Trophoblast cell (in vitro differentiated cells and primary cell): ENCODE results near the gene NDUFA7.
"Not testable (repeated sequence)": the region's sequence is repeated elsewhere in the genome, so short reads cannot be mapped to it uniquely, and the experiment has no call there.

Experiments used
- DNase-seq, 2 donors: peaks; one replicate each; pipeline ENCODE4 v3.0.0-alpha.2; 2016
- H2AFZ ChIP-seq: 2 replicates; pipeline ENCODE4 v1.6.1; 2013; ENCODE audit warnings: low read length, moderate library complexity, mild to moderate bottlenecking; ENCODE audit not compliant: insufficient read depth, poor library complexity
- H2AK5ac ChIP-seq: 2 replicates; pipeline ENCODE4 v1.6.1; 2013; ENCODE audit warnings: mild to moderate bottlenecking, low read length
- H2BK120ac ChIP-seq: 2 replicates; pipeline ENCODE4 v1.6.1; 2013; ENCODE audit warnings: low read length, mild to moderate bottlenecking, moderate library complexity; ENCODE audit not compliant: insufficient read depth, poor library complexity
- H2BK12ac ChIP-seq: 2 replicates; pipeline ENCODE4 v1.6.1; 2013; ENCODE audit warnings: mild to moderate bottlenecking, low read length, moderate library complexity
- H2BK5ac ChIP-seq: 2 replicates; pipeline ENCODE4 v1.6.1; 2013; ENCODE audit warnings: low read length, low read depth, moderate library complexity, mild to moderate bottlenecking; ENCODE audit not compliant: poor library complexity
- H3K14ac ChIP-seq: 2 replicates; pipeline ENCODE4 v1.6.1; 2013; ENCODE audit warnings: mild to moderate bottlenecking, low read length
- H3K18ac ChIP-seq: 2 replicates; pipeline ENCODE4 v1.6.1; 2013; ENCODE audit warnings: mild to moderate bottlenecking, low read length
- H3K23ac ChIP-seq: 2 replicates; pipeline ENCODE4 v1.6.1; 2013; ENCODE audit warnings: low read length
- H3K27ac ChIP-seq: 2 replicates; pipeline ENCODE4 v1.5.1; 2013; ENCODE audit warnings: low read depth, mild to moderate bottlenecking, inconsistent platforms, low read length, moderate library complexity
- H3K27me3 ChIP-seq: 2 replicates; pipeline ENCODE4 v1.6.1; 2013; ENCODE audit warnings: inconsistent platforms, mild to moderate bottlenecking, low read length, moderate library complexity; ENCODE audit not compliant: insufficient read depth
- H3K36me3 ChIP-seq, 2 experiments: 1 replicate in 1 of 2; 2 replicates in 1 of 2; pipeline ENCODE4 v1.6.1; 2013; ENCODE audit warnings: low read length in 2 of 2, mild to moderate bottlenecking in 2 of 2, moderate library complexity in 1 of 2; ENCODE audit not compliant: insufficient read depth in 2 of 2, control insufficient read depth in 1 of 2
- H3K4ac ChIP-seq: 2 replicates; pipeline ENCODE4 v1.6.1; 2013; ENCODE audit warnings: low read depth, mild to moderate bottlenecking, low read length, moderate library complexity
- H3K4me1 ChIP-seq, 2 experiments: 1 replicate in 1 of 2; 2 replicates in 1 of 2; pipeline ENCODE4 v1.6.1; 2013; ENCODE audit warnings: low read length in 2 of 2, mild to moderate bottlenecking in 2 of 2, moderate library complexity in 1 of 2; ENCODE audit not compliant: insufficient read depth in 2 of 2, control insufficient read depth in 1 of 2
- H3K4me2 ChIP-seq: 2 replicates; pipeline ENCODE4 v1.6.1; 2013; ENCODE audit warnings: inconsistent platforms, mild to moderate bottlenecking, low read length, moderate library complexity
- H3K4me3 ChIP-seq: 2 replicates; pipeline ENCODE4 v1.5.1; 2013; ENCODE audit warnings: mild to moderate bottlenecking, low read depth, low read length, inconsistent platforms
- H3K79me1 ChIP-seq: one replicate; pipeline ENCODE4 v1.6.1; 2013; ENCODE audit warnings: low read length
- H3K79me2 ChIP-seq: 2 replicates; pipeline ENCODE4 v1.6.1; 2013; ENCODE audit warnings: low read length, mild to moderate bottlenecking; ENCODE audit not compliant: control insufficient read depth, insufficient read depth, poor library complexity
- H3K9ac ChIP-seq: 2 replicates; pipeline ENCODE4 v1.6.1; 2013; ENCODE audit warnings: mild to moderate bottlenecking, low read length
- H3K9me3 ChIP-seq: 2 replicates; pipeline ENCODE4 v1.6.1; 2013; ENCODE audit warnings: low read depth, mild to moderate bottlenecking, control low read depth, inconsistent platforms, low read length; ENCODE audit not compliant: insufficient read depth
- H4K12ac ChIP-seq: 2 replicates; pipeline ENCODE4 v1.6.1; 2013; ENCODE audit warnings: low read depth, mild to moderate bottlenecking, low read length, moderate library complexity
- H4K8ac ChIP-seq: 2 replicates; pipeline ENCODE4 v1.6.1; 2013; ENCODE audit warnings: low read depth, mild to moderate bottlenecking, low read length, moderate library complexity
- H4K91ac ChIP-seq: one replicate; pipeline ENCODE4 v1.6.1; 2013; ENCODE audit warnings: low read depth, mild to moderate bottlenecking, low read length, moderate library complexity
- WGBS: extraction: QIAGEN DNeasy Blood & Tissue Kit; methylation state at CpG from one replicate; pipeline ENCODE4 v1.1.7; 2013; ENCODE audit warnings: missing lambda C conversion rate; ENCODE audit not compliant: insufficient read length, insufficient coverage; ENCODE audit errors: extremely low coverage; 5-methylcytosine and 5-hydroxymethylcytosine counted together

Gene NDUFA7

GRCh38 chr19:8342684-8343482 is 21.7 kb upstream of the NDUFA7 start, which contains the start of gene KANK3:
Gene KANK3, minus strand, starts transcription at chr19:8343262. Its CDS starts 5,434 bp downstream, at chr19:8337828.
- peaks cover 3% of the 10 kb centered on the region for H3K79me1 ChIP-seq
- peaks cover 4 to 6% of the 10 kb centered on the region in 2 experiments for H3K4me1 ChIP-seq
- no peak within 1 kb of the TSS for H3K4ac ChIP-seq
- no peak within 1 kb of the TSS for H3K23ac ChIP-seq
- H3K4me3 ChIP-seq = peak within 1 kb of the TSS; percentile 69
- peak within 1 kb of the TSS; percentile 17 for H3K9ac ChIP-seq
- peak within 1 kb of the TSS; percentile 59 for H4K8ac ChIP-seq
- peak within 1 kb of the TSS; percentile 28 for H4K12ac ChIP-seq
- no peak within 1 kb of the TSS for H2BK12ac ChIP-seq
- WGBS = no CpG with 5 or more reads among the region's 65 CpGs
- peak within 1 kb of the TSS; percentile 45 for H4K91ac ChIP-seq
- H2AK5ac ChIP-seq = no peak within 1 kb of the TSS
- peak within 1 kb of the TSS; percentile 20 for H3K18ac ChIP-seq
- peak within 1 kb of the TSS; percentile 54 for H2AFZ ChIP-seq
- peak within 1 kb of the TSS; percentile 30 for H3K14ac ChIP-seq
- no peak within 1 kb of the TSS for H2BK5ac ChIP-seq
- DNase-seq = peak; percentile 71 to 83
- no peaks in the 10 kb centered on the region for H3K9me3 ChIP-seq
- H3K27me3 ChIP-seq = peaks cover 8% of the 10 kb centered on the region
- H3K36me3 ChIP-seq = no peaks in the 10 kb centered on the region
- peak within 1 kb of the TSS; percentile 63 for H3K4me2 ChIP-seq
- peaks cover 3% of the 10 kb centered on the region for H3K79me2 ChIP-seq
- no peak within 1 kb of the TSS for H3K27ac ChIP-seq
- H2BK120ac ChIP-seq = no peak within 1 kb of the TSS

- no peak overlapping the region for H3K4me3 ChIP-seq
- no peak overlapping the region for H4K12ac ChIP-seq
- H3K27me3 ChIP-seq = peaks cover 8% of the 10 kb centered on the region
- H3K36me3 ChIP-seq = no peaks in the 10 kb centered on the region
- H2AK5ac ChIP-seq = no peak overlapping the region
- no peak overlapping the region for H3K14ac ChIP-seq
- H3K9ac ChIP-seq = no peak overlapping the region
- H2BK5ac ChIP-seq = no peak overlapping the region
- no peak overlapping the region for H3K18ac ChIP-seq
- H2BK120ac ChIP-seq = no peak overlapping the region
- no peak overlapping the region for H2AFZ ChIP-seq
- H4K8ac ChIP-seq = no peak overlapping the region
- no peak for DNase-seq
- H3K9me3 ChIP-seq = no peaks in the 10 kb centered on the region
- H4K91ac ChIP-seq = no peak overlapping the region
- H3K79me2 ChIP-seq = peaks cover 3% of the 10 kb centered on the region
- H3K79me1 ChIP-seq = peaks cover 3% of the 10 kb centered on the region
- no peak overlapping the region for H3K4me2 ChIP-seq
- peaks cover 4 to 5% of the 10 kb centered on the region in 2 experiments for H3K4me1 ChIP-seq
- no peak overlapping the region for H3K27ac ChIP-seq
- no peak overlapping the region for H3K4ac ChIP-seq
- no peak overlapping the region for H3K23ac ChIP-seq
- no CpG with 5 or more reads among the region's 14 CpGs for WGBS
- H2BK12ac ChIP-seq = no peak overlapping the region
Observed at GRCh38 chr19:8342316-8342683, 21.1 kb upstream of the NDUFA7 start.

GRCh38 chr19:8341504-8341903 is 20.3 kb upstream of the NDUFA7 start:
- not testable (repeated sequence) for H3K9me3 ChIP-seq, H3K18ac ChIP-seq, H2AFZ ChIP-seq, H3K79me2 ChIP-seq, H3K36me3 ChIP-seq, H3K14ac ChIP-seq, H4K91ac ChIP-seq, H3K4me1 ChIP-seq, H3K27ac ChIP-seq, H3K4ac ChIP-seq, H2AK5ac ChIP-seq, H3K4me2 ChIP-seq, H4K12ac ChIP-seq, H2BK5ac ChIP-seq, H3K23ac ChIP-seq, H3K9ac ChIP-seq, H3K27me3 ChIP-seq, H3K79me1 ChIP-seq, H3K4me3 ChIP-seq, H2BK120ac ChIP-seq, H2BK12ac ChIP-seq, H4K8ac ChIP-seq, DNase-seq
- no CpG with 5 or more reads among the region's 4 CpGs for WGBS

GRCh38 chr19:8340341-8341096 is 19.3 kb upstream of the NDUFA7 start:
- no peak overlapping the region for H2AFZ ChIP-seq
- H2AK5ac ChIP-seq = no peak overlapping the region
- H3K9me3 ChIP-seq = no peaks in the 10 kb centered on the region
- H3K23ac ChIP-seq = no peak overlapping the region
- H3K4me2 ChIP-seq = no peak overlapping the region
- H4K12ac ChIP-seq = no peak overlapping the region
- H3K79me2 ChIP-seq = peaks cover 3% of the 10 kb centered on the region
- H3K18ac ChIP-seq = no peak overlapping the region
- no peaks in the 10 kb centered on the region for H3K36me3 ChIP-seq
- peaks cover 4 to 5% of the 10 kb centered on the region in 2 experiments for H3K4me1 ChIP-seq
- H3K79me1 ChIP-seq = peaks cover 3% of the 10 kb centered on the region
- H3K9ac ChIP-seq = no peak overlapping the region
- H3K4me3 ChIP-seq = no peak overlapping the region
- H2BK120ac ChIP-seq = no peak overlapping the region
- H3K4ac ChIP-seq = no peak overlapping the region
- DNase-seq = no peak
- no peak overlapping the region for H4K8ac ChIP-seq
- no CpG with 5 or more reads among the region's 15 CpGs for WGBS
- H2BK12ac ChIP-seq = no peak overlapping the region
- no peak overlapping the region for H3K27ac ChIP-seq
- H2BK5ac ChIP-seq = no peak overlapping the region
- H3K27me3 ChIP-seq = peaks cover 14% of the 10 kb centered on the region
- no peak overlapping the region for H4K91ac ChIP-seq
- no peak overlapping the region for H3K14ac ChIP-seq
